D721Med (cell line): Measurements from ENCODE around the gene MRPL51.
"Not testable (repeated sequence)": the region's sequence is repeated elsewhere in the genome, so short reads cannot be mapped to it uniquely, and the experiment has no call there.

ENCODE experiments used
- DNase-seq: peaks from one replicate; pipeline ENCODE4 v3.0.0; 2011; ENCODE audit warnings: low spot score; ENCODE audit not compliant: insufficient read length
- FAIRE-seq: peaks from 2 replicates; lab custom pipeline; 2011; peaks lifted over from hg19 to GRCh38; lab: Jason Lieb, UNC
- TF ChIP-seq, protein P1 (sequence below): IDR thresholded peaks from 2 replicates; pipeline ENCODE4 v1.5.1; 2012; ENCODE audit warnings: mild to moderate bottlenecking, control low read depth; ENCODE audit not compliant: insufficient read depth; ENCODE audit errors: missing control alignments

MRPL51 gene

GRCh38 chr12:6522193-6522592 is 29.1 kb upstream of the MRPL51 start:
- TF ChIP-seq, protein P1, sequence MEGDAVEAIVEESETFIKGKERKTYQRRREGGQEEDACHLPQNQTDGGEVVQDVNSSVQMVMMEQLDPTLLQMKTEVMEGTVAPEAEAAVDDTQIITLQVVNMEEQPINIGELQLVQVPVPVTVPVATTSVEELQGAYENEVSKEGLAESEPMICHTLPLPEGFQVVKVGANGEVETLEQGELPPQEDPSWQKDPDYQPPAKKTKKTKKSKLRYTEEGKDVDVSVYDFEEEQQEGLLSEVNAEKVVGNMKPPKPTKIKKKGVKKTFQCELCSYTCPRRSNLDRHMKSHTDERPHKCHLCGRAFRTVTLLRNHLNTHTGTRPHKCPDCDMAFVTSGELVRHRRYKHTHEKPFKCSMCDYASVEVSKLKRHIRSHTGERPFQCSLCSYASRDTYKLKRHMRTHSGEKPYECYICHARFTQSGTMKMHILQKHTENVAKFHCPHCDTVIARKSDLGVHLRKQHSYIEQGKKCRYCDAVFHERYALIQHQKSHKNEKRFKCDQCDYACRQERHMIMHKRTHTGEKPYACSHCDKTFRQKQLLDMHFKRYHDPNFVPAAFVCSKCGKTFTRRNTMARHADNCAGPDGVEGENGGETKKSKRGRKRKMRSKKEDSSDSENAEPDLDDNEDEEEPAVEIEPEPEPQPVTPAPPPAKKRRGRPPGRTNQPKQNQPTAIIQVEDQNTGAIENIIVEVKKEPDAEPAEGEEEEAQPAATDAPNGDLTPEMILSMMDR = no peak
- FAIRE-seq = no peak
- no peak for DNase-seq

DNA sequence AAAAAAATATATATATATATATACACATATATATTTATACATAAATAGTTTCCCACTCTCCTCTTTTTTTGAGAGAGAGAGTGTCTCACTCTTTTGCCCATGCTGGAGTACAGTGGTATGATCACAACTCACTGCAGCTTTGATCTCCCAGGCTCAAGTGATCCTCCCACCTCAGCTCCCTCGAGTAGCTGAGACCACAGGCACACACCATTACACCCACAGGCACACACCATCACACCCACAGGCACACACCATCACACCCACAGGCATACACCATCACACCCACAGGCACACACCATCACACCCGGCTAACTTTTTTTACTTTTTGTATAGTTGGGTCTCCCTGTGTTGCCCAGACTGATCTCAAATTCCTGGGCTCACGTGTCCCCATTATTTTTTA is 27.1 kb upstream of the MRPL51 start:
- DNase-seq = no peak
- TF ChIP-seq, protein P1 = no peak
- FAIRE-seq = no peak

- FAIRE-seq = no peak
- TF ChIP-seq, protein P1 = no peak
Observed at GRCh38 chr12:6508087-6508486, 15.0 kb upstream of the MRPL51 start.

GRCh38 chr12:6507102-6507998 is 14.3 kb upstream of the MRPL51 start:
- FAIRE-seq = no peak
- TF ChIP-seq, protein P1 = no peak
- DNase-seq = no peak

More at GRCh38 chr12:6508087-6508486, 15.0 kb upstream of the MRPL51 start:
- no peak for DNase-seq

DNA sequence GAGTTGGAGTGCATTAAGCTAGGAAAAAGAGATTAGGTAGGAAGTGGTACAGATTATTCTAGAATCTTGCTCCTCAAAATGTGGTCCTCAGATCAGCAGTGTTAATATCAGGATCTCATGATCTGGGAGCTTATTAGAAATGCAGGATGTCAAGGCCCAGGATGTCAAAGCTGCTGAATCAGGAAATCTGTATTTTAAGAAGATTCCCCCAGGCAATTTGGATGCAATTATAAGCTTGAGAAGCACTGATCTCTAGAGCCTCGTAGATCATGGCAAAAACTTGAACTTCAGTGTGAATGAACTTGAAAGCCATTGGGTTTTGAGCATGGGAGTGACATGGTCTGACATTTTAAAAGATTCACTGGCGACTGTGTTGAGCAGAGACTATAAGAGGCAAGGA is 7.4 kb upstream of the MRPL51 start:
- DNase-seq = no peak
- FAIRE-seq = no peak
- TF ChIP-seq, protein P1 = no peak

DNA sequence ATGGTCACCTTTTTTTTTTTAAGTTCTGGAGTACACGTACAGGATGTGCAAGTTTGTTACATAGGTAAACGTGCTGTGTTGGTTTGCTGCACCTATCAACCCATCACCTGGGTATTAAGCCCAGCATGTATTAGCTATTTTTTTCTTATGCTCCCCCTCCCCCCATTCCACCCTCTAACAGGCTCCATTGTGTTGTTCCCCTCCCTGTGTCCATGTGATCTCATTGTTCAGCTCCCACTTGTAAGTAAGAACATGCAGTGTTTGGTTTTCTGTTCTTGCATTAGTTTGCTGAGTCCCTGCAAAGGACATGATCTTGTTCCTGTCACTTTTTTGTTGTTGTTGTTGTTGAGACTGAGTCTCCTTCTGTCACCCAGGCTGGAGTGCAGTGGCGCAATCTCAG is 4.2 kb upstream of the MRPL51 start:
- not testable (repeated sequence) for FAIRE-seq, DNase-seq

DNA sequence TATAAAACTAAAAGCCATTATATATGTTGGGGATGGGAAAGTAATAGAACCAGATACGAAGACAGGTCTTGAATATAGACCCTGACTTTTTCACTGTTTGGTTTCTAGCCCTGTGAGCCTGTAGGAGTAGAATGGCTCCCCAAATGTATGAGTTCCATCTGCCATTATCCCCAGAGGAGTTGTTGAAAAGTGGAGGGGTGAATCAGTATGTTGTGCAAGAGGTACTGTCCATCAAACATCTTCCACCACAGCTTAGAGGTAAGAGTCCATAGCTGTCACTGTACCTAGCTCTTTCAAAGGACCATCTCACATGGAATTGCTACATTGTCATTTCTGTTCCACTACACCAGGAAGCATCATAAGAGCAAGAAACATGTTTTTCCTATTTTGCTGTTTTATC is 1.9 kb upstream of the MRPL51 start:
- no peak for DNase-seq
- FAIRE-seq = no peak
- TF ChIP-seq, protein P1 = no peak
